Measurements from ENCODE around the gene CMTM4.

GRCh38 chr16:66740533-66740932 lies 44.0 kb upstream of the CMTM4 start:
- TF ChIP-seq CTCF (IDR thresholded peaks at IDR 0.05) (no peak), POLR2A (IDR thresholded peaks at IDR 0.05) (no peak), EP300 (IDR thresholded peaks at IDR 0.05) (no peak)

Data from tibial nerve (tissue), 4 donors.